Liver (tissue), 9 donors: ENCODE data around the gene IFI16. TPM values are rescaled to one million over a fixed set of nuclear protein-coding genes. Genes with fewer than 3 reads are reported as not detected.

Experiments used
- DNase-seq: peaks from one replicate; pipeline ENCODE4 v3.0.0-alpha.2; 2017; ENCODE audit warnings: low spot score
- H3K27ac ChIP-seq, 2 donors: one replicate each; pipeline ENCODE4 v1.7.0; 2013; ENCODE audit warnings: inconsistent platforms in 2 of 2, low read length in 2 of 2, control low read depth in 1 of 2, low read depth in 1 of 2, mild to moderate bottlenecking in 1 of 2
- H3K27me3 ChIP-seq, 4 donors: one replicate each; pipeline versions ENCODE4 v1.6.1 to v1.7.0; 2013; ENCODE audit warnings: low read length in 3 of 4, inconsistent platforms in 1 of 4, mild to moderate bottlenecking in 1 of 4, moderate library complexity in 1 of 4; ENCODE audit not compliant: control insufficient read depth in 4 of 4, insufficient read depth in 4 of 4
- H3K36me3 ChIP-seq, 4 donors: one replicate each; pipeline versions ENCODE4 v1.6.1 to v1.7.0; 2013; ENCODE audit warnings: low read length in 3 of 4, mild to moderate bottlenecking in 3 of 4, low read depth in 1 of 4, moderate library complexity in 1 of 4; ENCODE audit not compliant: control insufficient read depth in 4 of 4, insufficient read depth in 3 of 4
- H3K4me1 ChIP-seq, 4 donors: one replicate each; pipeline versions ENCODE4 v1.6.1 to v1.7.0; 2013; ENCODE audit warnings: low read length in 3 of 4, mild to moderate bottlenecking in 3 of 4, moderate library complexity in 1 of 4; ENCODE audit not compliant: control insufficient read depth in 4 of 4, insufficient read depth in 4 of 4
- H3K4me3 ChIP-seq, 3 donors: one replicate each; pipeline versions ENCODE4 v1.6.1 to v1.7.0; 2013; ENCODE audit warnings: low read length in 3 of 3, control low read depth in 1 of 3, low read depth in 1 of 3, mild to moderate bottlenecking in 1 of 3
- H3K9ac ChIP-seq, 2 donors: one replicate each; pipeline ENCODE4 v1.7.0; 2013; ENCODE audit warnings: low read length in 2 of 2, mild to moderate bottlenecking in 2 of 2, moderate library complexity in 2 of 2, control low read depth in 1 of 2, low read depth in 1 of 2
- H3K9me3 ChIP-seq, 4 donors: one replicate each; pipeline versions ENCODE4 v1.6.1 to v1.7.0; 2013; ENCODE audit warnings: low read length in 3 of 4; ENCODE audit not compliant: control insufficient read depth in 4 of 4
- EGR1 ChIP-seq, 2 donors: IDR thresholded peaks; 2 replicates each; pipeline ENCODE4 v1.6.1; 2016 to 2018; ENCODE audit warnings: antibody characterized with exemption in 2 of 2, low read depth in 2 of 2
- FOXA1 ChIP-seq: IDR thresholded peaks from 2 replicates; pipeline ENCODE4 v1.6.1; 2016; ENCODE audit warnings: antibody characterized with exemption
- FOXA2 ChIP-seq: IDR thresholded peaks from 2 replicates; pipeline ENCODE4 v1.6.1; 2016; ENCODE audit warnings: antibody characterized with exemption
- GABPA ChIP-seq, 2 donors: IDR thresholded peaks in 1 of 2; conservative IDR thresholded peaks in 1 of 2; 2 replicates each; pipeline ENCODE4 v1.6.1; 2016; ENCODE audit warnings: antibody characterized with exemption in 2 of 2, mild to moderate bottlenecking in 1 of 2, moderate library complexity in 1 of 2
- HNF4A ChIP-seq, 2 donors: conservative IDR thresholded peaks; 2 replicates each; pipeline ENCODE4 v1.6.1; 2016; ENCODE audit warnings: antibody characterized with exemption in 2 of 2, mild to moderate bottlenecking in 2 of 2
- HNF4G ChIP-seq: IDR thresholded peaks from 2 replicates; pipeline ENCODE4 v1.6.1; 2016; ENCODE audit warnings: antibody characterized with exemption
- JUND ChIP-seq, 2 donors: IDR thresholded peaks; 2 replicates each; pipeline ENCODE4 v1.6.1; 2016; ENCODE audit warnings: antibody characterized with exemption in 2 of 2
- NR2F2 ChIP-seq: IDR thresholded peaks from 2 replicates; pipeline ENCODE4 v1.6.1; 2016; ENCODE audit warnings: antibody characterized with exemption
- RAD21 ChIP-seq, 2 donors: IDR thresholded peaks; 2 replicates each; pipeline ENCODE4 v1.6.1; 2016; ENCODE audit warnings: antibody characterized with exemption in 2 of 2, mild to moderate bottlenecking in 2 of 2
- RXRA ChIP-seq, 2 donors: IDR thresholded peaks; 2 replicates each; pipeline ENCODE4 v1.6.1; 2017 to 2018; ENCODE audit warnings: antibody characterized with exemption in 2 of 2, mild to moderate bottlenecking in 1 of 2
- SP1 ChIP-seq: IDR thresholded peaks from 2 replicates; pipeline ENCODE4 v1.6.1; 2018; ENCODE audit warnings: antibody characterized with exemption, mild to moderate bottlenecking
- TAF1 ChIP-seq: conservative IDR thresholded peaks from 2 replicates; pipeline ENCODE4 v1.6.1; 2016; ENCODE audit warnings: antibody characterized with exemption, mild to moderate bottlenecking
- YY1 ChIP-seq: IDR thresholded peaks from 2 replicates; pipeline ENCODE4 v1.6.1; 2016; ENCODE audit warnings: antibody characterized with exemption, mild to moderate bottlenecking
- WGBS: extraction: QIAGEN DNeasy Blood & Tissue Kit; methylation state at CpG from one replicate; pipeline ENCODE4 v1.1.7; 2013; 5-methylcytosine and 5-hydroxymethylcytosine counted together
- polyA plus RNA-seq, 2 donors: library from polyadenylated mRNA; stranded (reverse) in 1 of 2; unstranded in 1 of 2; fragments of 200-250 nt in 1 of 2; fragments of >200 nt in 1 of 2; fragmentation: Nextera tagmentation in 1 of 2; extraction: Ambion mirVana in 1 of 2; gene quantifications; one replicate each; pipeline versions ENCODE4 v1.2.1 to v1.2.3, GENCODE V29; 2013 to 2015
- total RNA-seq, 2 donors: library from RNA; depleted of rRNA; stranded (reverse); fragments of >200 nt; gene quantifications; one replicate each; pipeline ENCODE4 v1.2.3, GENCODE V29; 2014
- TF ChIP-seq, protein P1 (sequence below): IDR thresholded peaks from 2 replicates; pipeline ENCODE4 v1.6.1; 2016; ENCODE audit warnings: antibody characterized with exemption
- TF ChIP-seq, protein P2 (sequence below): fragments of 150-350 bp; IDR thresholded peaks from 2 replicates; pipeline ENCODE4 v1.5.1; 2017; ENCODE audit warnings: improper control_type of control experiment, low read depth, low read length; ENCODE audit not compliant: missing input control
- TF ChIP-seq, protein P3 (sequence below): IDR thresholded peaks from 2 replicates; pipeline ENCODE4 v1.6.1; 2016; ENCODE audit warnings: antibody characterized with exemption, mild to moderate bottlenecking
- TF ChIP-seq, protein P4 (sequence below): IDR thresholded peaks from 2 replicates; pipeline ENCODE4 v1.6.1; 2016; ENCODE audit warnings: antibody characterized with exemption
- TF ChIP-seq, protein P5 (sequence below): IDR thresholded peaks from 2 replicates; pipeline ENCODE4 v1.6.1; 2016; ENCODE audit warnings: antibody characterized with exemption
- donor health status: healthy.
- donor health status: healthy.
- donor health status: healthy.
- donor health status: healthy.
- donor health status: healthy.

The IFI16 gene
- total and polyA plus RNA-seq, 4 donors: 7.9 to 10.3 (median 9.0) TPM

DNA sequence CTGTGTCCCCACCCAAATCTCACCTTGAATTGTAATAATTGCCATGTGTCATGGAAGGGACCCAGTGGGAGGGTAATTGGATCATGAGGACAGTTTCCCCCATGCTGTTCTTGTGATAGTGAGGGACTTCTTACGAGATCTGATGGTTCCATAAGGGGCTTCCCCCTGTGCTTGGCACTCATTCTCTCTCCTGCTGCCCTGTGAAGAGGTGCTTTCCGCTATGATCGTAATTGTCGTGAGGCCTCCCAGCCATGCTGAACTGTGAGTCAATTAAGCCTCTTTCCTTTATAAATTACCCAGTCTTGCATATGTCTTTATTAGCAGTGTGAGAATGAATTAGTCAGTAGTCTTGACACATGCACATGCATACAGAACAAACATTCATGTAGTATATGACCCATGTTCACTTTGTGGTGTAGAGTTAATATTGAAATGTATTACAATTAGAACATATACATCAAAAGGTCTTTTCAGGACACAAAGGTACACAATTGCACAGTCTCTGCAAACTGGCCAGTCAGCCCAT lies 16.9 kb upstream of the IFI16 start (continued):
- TF ChIP-seq, protein P1, sequence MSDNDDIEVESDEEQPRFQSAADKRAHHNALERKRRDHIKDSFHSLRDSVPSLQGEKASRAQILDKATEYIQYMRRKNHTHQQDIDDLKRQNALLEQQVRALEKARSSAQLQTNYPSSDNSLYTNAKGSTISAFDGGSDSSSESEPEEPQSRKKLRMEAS: no peak
- TF ChIP-seq RAD21 (IDR thresholded peaks at IDR 0.05): no peak
- TF ChIP-seq RXRA (IDR thresholded peaks at IDR 0.05): no peak
- no peak for TF ChIP-seq FOXA2

DNA sequence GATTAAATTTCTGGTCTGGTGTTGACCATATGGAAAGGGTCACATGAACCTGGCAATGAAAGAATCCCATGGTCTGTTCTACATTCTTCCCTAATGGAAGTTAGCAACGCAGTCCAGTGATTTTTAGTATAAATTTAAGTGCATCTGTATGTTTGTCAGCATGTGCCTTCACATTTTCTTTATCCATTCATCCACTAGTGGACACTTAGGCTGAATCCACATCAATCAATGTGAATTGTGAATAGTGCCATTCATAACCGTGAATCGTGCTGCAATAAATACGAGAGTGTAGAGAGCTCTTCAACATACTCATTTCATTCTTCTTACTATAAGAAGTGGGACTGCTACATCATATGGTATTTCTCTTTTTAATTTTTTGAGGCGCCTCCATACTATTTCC lies 12.7 kb upstream of the IFI16 start:
- Histone ChIP-seq H3K27me3 (no peaks in the 10 kb centered on the region), H3K9me3 (no peaks in the 10 kb centered on the region), H3K4me3 (no peak overlapping the region), H3K27ac (no peak overlapping the region), H3K4me1 (peaks cover 0 to 12% (median 2%) of the 10 kb centered on the region in 4 donors), H3K36me3 (no peaks in the 10 kb centered on the region), H3K9ac (no peak overlapping the region)
- TF ChIP-seq YY1 (no peak), HNF4A (conservative IDR thresholded peaks at IDR 0.05) (no peak), TAF1 (no peak), GABPA (IDR thresholded peaks at IDR 0.05 in 1 of 2, conservative IDR thresholded peaks at IDR 0.05 in 1 of 2) (no peak), RAD21 (IDR thresholded peaks at IDR 0.05) (no peak), HNF4G (no peak), RXRA (IDR thresholded peaks at IDR 0.05) (no peak), FOXA1 (no peak), EGR1 (IDR thresholded peaks at IDR 0.05; ENCODE audit: low read depth in 2 of 2) (no peak), SP1 (no peak), NR2F2 (no peak), JUND (IDR thresholded peaks at IDR 0.05) (no peak)
- TF ChIP-seq, protein P2, sequence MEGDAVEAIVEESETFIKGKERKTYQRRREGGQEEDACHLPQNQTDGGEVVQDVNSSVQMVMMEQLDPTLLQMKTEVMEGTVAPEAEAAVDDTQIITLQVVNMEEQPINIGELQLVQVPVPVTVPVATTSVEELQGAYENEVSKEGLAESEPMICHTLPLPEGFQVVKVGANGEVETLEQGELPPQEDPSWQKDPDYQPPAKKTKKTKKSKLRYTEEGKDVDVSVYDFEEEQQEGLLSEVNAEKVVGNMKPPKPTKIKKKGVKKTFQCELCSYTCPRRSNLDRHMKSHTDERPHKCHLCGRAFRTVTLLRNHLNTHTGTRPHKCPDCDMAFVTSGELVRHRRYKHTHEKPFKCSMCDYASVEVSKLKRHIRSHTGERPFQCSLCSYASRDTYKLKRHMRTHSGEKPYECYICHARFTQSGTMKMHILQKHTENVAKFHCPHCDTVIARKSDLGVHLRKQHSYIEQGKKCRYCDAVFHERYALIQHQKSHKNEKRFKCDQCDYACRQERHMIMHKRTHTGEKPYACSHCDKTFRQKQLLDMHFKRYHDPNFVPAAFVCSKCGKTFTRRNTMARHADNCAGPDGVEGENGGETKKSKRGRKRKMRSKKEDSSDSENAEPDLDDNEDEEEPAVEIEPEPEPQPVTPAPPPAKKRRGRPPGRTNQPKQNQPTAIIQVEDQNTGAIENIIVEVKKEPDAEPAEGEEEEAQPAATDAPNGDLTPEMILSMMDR: no peak
- TF ChIP-seq, protein P3, sequence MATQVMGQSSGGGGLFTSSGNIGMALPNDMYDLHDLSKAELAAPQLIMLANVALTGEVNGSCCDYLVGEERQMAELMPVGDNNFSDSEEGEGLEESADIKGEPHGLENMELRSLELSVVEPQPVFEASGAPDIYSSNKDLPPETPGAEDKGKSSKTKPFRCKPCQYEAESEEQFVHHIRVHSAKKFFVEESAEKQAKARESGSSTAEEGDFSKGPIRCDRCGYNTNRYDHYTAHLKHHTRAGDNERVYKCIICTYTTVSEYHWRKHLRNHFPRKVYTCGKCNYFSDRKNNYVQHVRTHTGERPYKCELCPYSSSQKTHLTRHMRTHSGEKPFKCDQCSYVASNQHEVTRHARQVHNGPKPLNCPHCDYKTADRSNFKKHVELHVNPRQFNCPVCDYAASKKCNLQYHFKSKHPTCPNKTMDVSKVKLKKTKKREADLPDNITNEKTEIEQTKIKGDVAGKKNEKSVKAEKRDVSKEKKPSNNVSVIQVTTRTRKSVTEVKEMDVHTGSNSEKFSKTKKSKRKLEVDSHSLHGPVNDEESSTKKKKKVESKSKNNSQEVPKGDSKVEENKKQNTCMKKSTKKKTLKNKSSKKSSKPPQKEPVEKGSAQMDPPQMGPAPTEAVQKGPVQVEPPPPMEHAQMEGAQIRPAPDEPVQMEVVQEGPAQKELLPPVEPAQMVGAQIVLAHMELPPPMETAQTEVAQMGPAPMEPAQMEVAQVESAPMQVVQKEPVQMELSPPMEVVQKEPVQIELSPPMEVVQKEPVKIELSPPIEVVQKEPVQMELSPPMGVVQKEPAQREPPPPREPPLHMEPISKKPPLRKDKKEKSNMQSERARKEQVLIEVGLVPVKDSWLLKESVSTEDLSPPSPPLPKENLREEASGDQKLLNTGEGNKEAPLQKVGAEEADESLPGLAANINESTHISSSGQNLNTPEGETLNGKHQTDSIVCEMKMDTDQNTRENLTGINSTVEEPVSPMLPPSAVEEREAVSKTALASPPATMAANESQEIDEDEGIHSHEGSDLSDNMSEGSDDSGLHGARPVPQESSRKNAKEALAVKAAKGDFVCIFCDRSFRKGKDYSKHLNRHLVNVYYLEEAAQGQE: no peak
- TF ChIP-seq, protein P4, sequence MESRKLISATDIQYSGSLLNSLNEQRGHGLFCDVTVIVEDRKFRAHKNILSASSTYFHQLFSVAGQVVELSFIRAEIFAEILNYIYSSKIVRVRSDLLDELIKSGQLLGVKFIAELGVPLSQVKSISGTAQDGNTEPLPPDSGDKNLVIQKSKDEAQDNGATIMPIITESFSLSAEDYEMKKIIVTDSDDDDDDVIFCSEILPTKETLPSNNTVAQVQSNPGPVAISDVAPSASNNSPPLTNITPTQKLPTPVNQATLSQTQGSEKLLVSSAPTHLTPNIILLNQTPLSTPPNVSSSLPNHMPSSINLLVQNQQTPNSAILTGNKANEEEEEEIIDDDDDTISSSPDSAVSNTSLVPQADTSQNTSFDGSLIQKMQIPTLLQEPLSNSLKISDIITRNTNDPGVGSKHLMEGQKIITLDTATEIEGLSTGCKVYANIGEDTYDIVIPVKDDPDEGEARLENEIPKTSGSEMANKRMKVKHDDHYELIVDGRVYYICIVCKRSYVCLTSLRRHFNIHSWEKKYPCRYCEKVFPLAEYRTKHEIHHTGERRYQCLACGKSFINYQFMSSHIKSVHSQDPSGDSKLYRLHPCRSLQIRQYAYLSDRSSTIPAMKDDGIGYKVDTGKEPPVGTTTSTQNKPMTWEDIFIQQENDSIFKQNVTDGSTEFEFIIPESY: no peak
- TF ChIP-seq, protein P5, sequence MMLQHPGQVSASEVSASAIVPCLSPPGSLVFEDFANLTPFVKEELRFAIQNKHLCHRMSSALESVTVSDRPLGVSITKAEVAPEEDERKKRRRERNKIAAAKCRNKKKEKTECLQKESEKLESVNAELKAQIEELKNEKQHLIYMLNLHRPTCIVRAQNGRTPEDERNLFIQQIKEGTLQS: no peak
- TF ChIP-seq, protein P1: no peak
- WGBS: 68% methylated on average over 5 of the region's 5 CpGs
- DNase-seq: no peak
